GM12878 (cell line): ENCODE data around the gene NUP214. TPM values are rescaled to one million over a fixed set of nuclear protein-coding genes. Genes with fewer than 3 reads are reported as not detected.

Source experiments
- ATAC-seq: fragments of 200-7000 bp; cut with Tn5 transposase; 3 replicates; pipeline ENCODE4 v1.9.1; 2020; ENCODE audit warnings: mild to moderate bottlenecking, moderate library complexity
- BruUV-seq: library from RNA; stranded (reverse); fragments of 400-500 nt; replicated peaks from 2 replicates; lab custom pipeline; 2021; lab: Mats Ljungman, UMichigan
- CTCF ChIA-PET: fragments of 300-600 bp; sonication (Branson Sonifier 250); formaldehyde crosslinking; extraction: SDS; loops from one replicate; lab custom pipeline; 2021; ENCODE audit warnings: inconsistent platforms; lab: Yijun Ruan, JAX
- POLR2A ChIA-PET: fragments of 350-600 bp; formaldehyde crosslinking; extraction: SDS; loops from one replicate; lab custom pipeline; 2021; ENCODE audit warnings: inconsistent platforms; lab: Charles Lee
- RAD21 ChIA-PET: fragments of 300-600 bp; sonication (Branson Sonifier 250); formaldehyde crosslinking; loops from one replicate; lab custom pipeline; 2023; ENCODE audit warnings: antibody characterized with exemption; ENCODE audit not compliant: unreplicated experiment; lab: Charles Lee
- SMC1A ChIA-PET: fragments of 300-600 bp; sonication (Branson Sonifier 250); formaldehyde crosslinking; loops from one replicate; lab custom pipeline; 2023; ENCODE audit not compliant: unreplicated experiment, uncharacterized antibody; lab: Charles Lee
- DNase-seq: peaks from one replicate; pipeline ENCODE4 v3.0.0-alpha.2; 2011; ENCODE audit warnings: low read depth, low spot score
- FAIRE-seq: peaks from 3 replicates; lab custom pipeline; 2011; peaks lifted over from hg19 to GRCh38; lab: Jason Lieb, UNC
- H2AFZ ChIP-seq: 2 replicates; pipeline ENCODE4 v1.6.0; 2011; ENCODE audit warnings: low read depth, low read length, control low read depth; ENCODE audit not compliant: control insufficient read depth
- H3K27ac ChIP-seq: 2 replicates; pipeline ENCODE4 v1.5.1; 2011; ENCODE audit warnings: control low read depth; ENCODE audit not compliant: control insufficient read depth, insufficient read depth
- H3K27me3 ChIP-seq, 2 experiments: replicated peaks in 1 of 2; 2 replicates each; pipeline versions ENCODE4 v1.6.0 to v1.6.1; 2011; ENCODE audit warnings: low read length in 1 of 2; ENCODE audit not compliant: control insufficient read depth in 2 of 2, insufficient read depth in 2 of 2
- H3K36me3 ChIP-seq, 2 experiments: 2 replicates each; pipeline ENCODE4 v1.5.1; 2011; ENCODE audit warnings: low read length in 1 of 2; ENCODE audit not compliant: control insufficient read depth in 2 of 2, insufficient read depth in 2 of 2
- H3K4me1 ChIP-seq: 2 replicates; pipeline ENCODE4 v1.6.1; 2011; ENCODE audit warnings: mild to moderate bottlenecking, low read length, moderate library complexity, mixed read lengths; ENCODE audit not compliant: control insufficient read depth, insufficient read depth
- H3K4me2 ChIP-seq: 2 replicates; pipeline ENCODE4 v1.6.0; 2011; ENCODE audit warnings: control low read depth; ENCODE audit not compliant: control insufficient read depth, insufficient read depth
- H3K4me3 ChIP-seq: fragments of 200-600 bp; sonication (generic); 2 replicates; pipeline ENCODE4 v1.5.1; 2016
- H3K79me2 ChIP-seq: 2 replicates; pipeline ENCODE4 v1.6.0; 2011; ENCODE audit warnings: low read length; ENCODE audit not compliant: control insufficient read depth, insufficient read depth
- H3K9ac ChIP-seq: 2 replicates; pipeline ENCODE4 v1.8.0; 2011; ENCODE audit warnings: low read length, control low read depth, mixed read lengths; ENCODE audit not compliant: control insufficient read depth, insufficient read depth
- H3K9me3 ChIP-seq: replicated peaks from 3 replicates; pipeline ENCODE4 v1.5.1; 2011; ENCODE audit warnings: mild to moderate bottlenecking, low read length; ENCODE audit not compliant: control insufficient read depth, insufficient read depth
- H4K20me1 ChIP-seq: 2 replicates; pipeline ENCODE4 v1.6.0; 2011; ENCODE audit not compliant: control insufficient read depth, insufficient read depth
- HDAC2 ChIP-seq: fragments of 200-600 bp; sonication (generic); IDR thresholded peaks from 2 replicates; pipeline ENCODE4 v1.6.1; 2017
- MYB ChIP-seq: fragments of 150-350 bp; IDR thresholded peaks from 2 replicates; pipeline ENCODE4 v1.6.1; 2014; ENCODE audit warnings: mild to moderate bottlenecking, low read depth, low read length, borderline replicate concordance
- NFIC ChIP-seq: IDR thresholded peaks from 2 replicates; pipeline ENCODE4 v1.6.1; 2012; ENCODE audit warnings: low read depth, mild to moderate bottlenecking, inconsistent platforms, low read length, moderate library complexity
- NRF1 ChIP-seq: conservative IDR thresholded peaks from 2 replicates; pipeline ENCODE4 v1.6.1; 2011; ENCODE audit warnings: mild to moderate bottlenecking, low read depth, low read length, improper control_type of control experiment
- SMAD5 ChIP-seq: IDR thresholded peaks from 2 replicates; pipeline ENCODE4 v1.6.1; 2016; ENCODE audit warnings: antibody characterized with exemption, low read depth
- WGBS: methylation state at CpG from one replicate; pipeline ENCODE4 v1.1.6; 2016; ENCODE audit warnings: low lambda C conversion rate; ENCODE audit not compliant: insufficient replicate concordance, insufficient coverage; ENCODE audit errors: missing lambda C conversion rate; 5-methylcytosine and 5-hydroxymethylcytosine counted together
- in situ Hi-C: fragments of 300-500 bp; cut with MboI; formaldehyde crosslinking; loops from 9 replicates; pipeline ENCODE4 v1.14.3; 2018; ENCODE audit warnings: mixed read lengths
- intact Hi-C: fragments of 100-400 bp; cut with micrococcal nuclease; formaldehyde crosslinking; loops from one replicate; pipeline ENCODE4 v1.14.2; 2022; ENCODE audit not compliant: unreplicated experiment
- polyA plus RNA-seq, 11 experiments: library from polyadenylated mRNA; depleted of rRNA in 4 of 11; unstranded in 6 of 11; stranded (reverse) in 5 of 11; fragments of >200 nt; fragmentation: Nextera tagmentation in 4 of 11; fragmentation: Illumina TruSeq in 1 of 11; extraction: Ambion mirVana in 4 of 11; extraction: Trizol in 1 of 11; gene quantifications; 1 replicate in 1 of 11; 2 replicates in 10 of 11; pipeline versions ENCODE4 v1.2.1 to v1.2.3, GENCODE V29; 2011 to 2016; ENCODE audit warnings: inconsistent platforms in 2 of 11, missing spikeins in 2 of 11, low read depth in 1 of 11
- total RNA-seq, 4 experiments: library from RNA; depleted of rRNA in 3 of 4; stranded (reverse); fragments of >200 nt in 3 of 4; fragmentation: Illumina TruSeq in 1 of 4; extraction: Trizol in 1 of 4; gene quantifications; 2 replicates each; pipeline versions ENCODE4 v1.2.1 to v1.2.3, GENCODE V29; 2013 to 2021
- TF ChIP-seq, protein P1 (sequence below): IDR thresholded peaks from 2 replicates; pipeline ENCODE4 v1.6.1; 2012; ENCODE audit warnings: low read depth, low read length, improper control_type of control experiment
- TF ChIP-seq, protein P2 (sequence below), 3 experiments: IDR thresholded peaks in 2 of 3; conservative IDR thresholded peaks in 1 of 3; 2 replicates each; pipeline ENCODE4 v1.5.1; 2011; ENCODE audit warnings: low read depth in 3 of 3, low read length in 3 of 3, mild to moderate bottlenecking in 3 of 3, control low read depth in 2 of 3, moderate library complexity in 2 of 3, inconsistent platforms in 1 of 3, mixed read lengths in 1 of 3; ENCODE audit not compliant: control insufficient read depth in 2 of 3, insufficient read depth in 1 of 3; ENCODE audit errors: extremely low read depth in 1 of 3
- TF ChIP-seq, protein P3 (sequence below): fragments of 450-650 bp; IDR thresholded peaks from 2 replicates; pipeline ENCODE4 v1.6.1; 2017; ENCODE audit warnings: mild to moderate bottlenecking, moderate library complexity
- TF ChIP-seq, protein P4 (sequence below): fragments of 450-650 bp; formaldehyde crosslinking; IDR thresholded peaks from 2 replicates; pipeline ENCODE4 v1.4.0; 2020; ENCODE audit warnings: mild to moderate bottlenecking, moderate library complexity

The NUP214 gene
- total and polyA plus RNA-seq, 10 of the 15 experiments (the other 5 are each of a cell fraction or from before 2014, with no cell fraction given), result 11.7 to 53.8 (median 17.6) TPM

DNA sequence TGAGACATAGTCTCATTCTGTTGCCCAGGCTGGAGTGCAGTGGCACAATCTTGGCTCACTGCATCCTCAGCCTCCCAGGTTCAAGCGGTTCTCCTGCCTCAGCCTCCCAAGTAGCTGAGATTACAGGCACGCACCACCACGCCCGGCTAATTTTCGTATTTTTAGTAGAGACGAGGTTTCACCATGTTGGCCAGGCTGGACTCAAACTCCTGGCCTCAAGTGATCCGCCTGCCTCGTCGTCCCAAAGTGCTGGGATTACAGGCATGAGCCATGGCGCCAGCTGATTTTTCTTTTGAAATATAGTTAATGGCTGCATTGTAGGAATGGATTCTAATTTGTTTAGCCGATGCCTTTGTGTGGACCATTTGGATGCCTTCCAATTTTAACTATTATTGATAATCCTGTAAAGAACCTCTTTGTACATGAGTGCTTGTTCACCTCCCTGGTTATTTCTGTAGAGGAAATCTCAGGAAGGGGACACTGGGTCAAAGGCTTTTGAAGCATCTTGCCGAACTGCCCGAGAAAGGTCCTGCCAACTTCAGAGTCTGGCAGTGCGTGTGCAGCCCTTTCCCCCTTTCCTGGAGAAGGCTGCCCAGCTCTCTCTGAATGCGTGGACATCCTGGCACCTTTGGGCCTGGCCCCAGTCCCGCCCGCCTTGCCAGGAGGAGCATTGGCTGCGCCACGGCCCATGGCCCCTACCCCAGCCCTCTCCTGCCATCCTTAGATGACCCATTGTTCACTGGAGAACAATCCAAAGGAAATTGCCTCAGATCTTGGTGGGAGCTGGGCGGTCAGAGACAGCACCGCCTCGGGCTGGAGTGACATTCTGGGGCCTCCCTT is 8.9 kb upstream of the NUP214 start (continued):
- TF ChIP-seq, protein P1, sequence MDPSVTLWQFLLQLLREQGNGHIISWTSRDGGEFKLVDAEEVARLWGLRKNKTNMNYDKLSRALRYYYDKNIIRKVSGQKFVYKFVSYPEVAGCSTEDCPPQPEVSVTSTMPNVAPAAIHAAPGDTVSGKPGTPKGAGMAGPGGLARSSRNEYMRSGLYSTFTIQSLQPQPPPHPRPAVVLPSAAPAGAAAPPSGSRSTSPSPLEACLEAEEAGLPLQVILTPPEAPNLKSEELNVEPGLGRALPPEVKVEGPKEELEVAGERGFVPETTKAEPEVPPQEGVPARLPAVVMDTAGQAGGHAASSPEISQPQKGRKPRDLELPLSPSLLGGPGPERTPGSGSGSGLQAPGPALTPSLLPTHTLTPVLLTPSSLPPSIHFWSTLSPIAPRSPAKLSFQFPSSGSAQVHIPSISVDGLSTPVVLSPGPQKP, result no peak
- TF ChIP-seq, protein P2, sequence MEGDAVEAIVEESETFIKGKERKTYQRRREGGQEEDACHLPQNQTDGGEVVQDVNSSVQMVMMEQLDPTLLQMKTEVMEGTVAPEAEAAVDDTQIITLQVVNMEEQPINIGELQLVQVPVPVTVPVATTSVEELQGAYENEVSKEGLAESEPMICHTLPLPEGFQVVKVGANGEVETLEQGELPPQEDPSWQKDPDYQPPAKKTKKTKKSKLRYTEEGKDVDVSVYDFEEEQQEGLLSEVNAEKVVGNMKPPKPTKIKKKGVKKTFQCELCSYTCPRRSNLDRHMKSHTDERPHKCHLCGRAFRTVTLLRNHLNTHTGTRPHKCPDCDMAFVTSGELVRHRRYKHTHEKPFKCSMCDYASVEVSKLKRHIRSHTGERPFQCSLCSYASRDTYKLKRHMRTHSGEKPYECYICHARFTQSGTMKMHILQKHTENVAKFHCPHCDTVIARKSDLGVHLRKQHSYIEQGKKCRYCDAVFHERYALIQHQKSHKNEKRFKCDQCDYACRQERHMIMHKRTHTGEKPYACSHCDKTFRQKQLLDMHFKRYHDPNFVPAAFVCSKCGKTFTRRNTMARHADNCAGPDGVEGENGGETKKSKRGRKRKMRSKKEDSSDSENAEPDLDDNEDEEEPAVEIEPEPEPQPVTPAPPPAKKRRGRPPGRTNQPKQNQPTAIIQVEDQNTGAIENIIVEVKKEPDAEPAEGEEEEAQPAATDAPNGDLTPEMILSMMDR (IDR thresholded peaks at IDR 0.05 in 2 of 3, conservative IDR thresholded peaks at IDR 0.05 in 1 of 3; ENCODE audit: control insufficient read depth in 2 of 3, extremely low read depth in 1 of 3, insufficient read depth in 1 of 3, low read depth in 3 of 3, low read length in 3 of 3), result no peak

DNA sequence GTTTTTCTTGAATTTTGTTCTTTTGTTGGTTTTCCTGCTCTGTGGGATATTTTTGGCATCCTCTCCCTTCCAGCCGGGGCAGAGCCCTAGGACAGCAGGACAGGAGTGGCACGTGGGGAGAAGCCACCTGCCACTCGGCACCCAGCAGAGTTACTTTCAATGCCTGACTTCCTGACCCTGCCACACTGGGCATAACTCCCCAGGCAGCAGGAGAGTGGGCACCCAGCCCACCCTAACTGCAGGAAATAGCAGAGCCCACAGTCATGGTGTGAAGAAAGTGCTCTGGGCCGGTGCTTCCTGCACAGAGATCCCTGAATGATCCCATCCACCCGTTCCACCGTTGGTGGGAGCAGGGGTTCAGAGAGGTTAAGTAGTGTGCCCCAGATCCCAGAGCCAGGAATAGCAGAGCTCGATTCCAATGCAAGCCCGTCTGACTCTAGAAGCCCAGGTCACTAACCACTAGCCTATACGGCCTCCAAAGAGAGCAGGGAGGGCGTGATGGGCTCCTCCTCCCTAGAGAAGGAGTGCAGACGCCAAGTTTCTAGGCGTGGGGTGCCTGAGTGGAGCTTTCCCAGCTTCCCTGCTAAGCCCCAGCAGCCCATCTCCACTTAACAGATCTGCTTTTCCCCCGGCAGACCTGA is 8.1 kb upstream of the NUP214 start:
- no peak overlapping the region for H2AFZ ChIP-seq
- POLR2A ChIA-PET, result no interaction called here
- H3K27me3 ChIP-seq, result peaks cover 0 to 6% of the 10 kb centered on the region in 2 experiments; a peak in 2 of 4 replicates
- no peaks in the 10 kb centered on the region for H3K36me3 ChIP-seq
- no peak overlapping the region for H3K9ac ChIP-seq
- SMC1A ChIA-PET, result no interaction called here
- H3K27ac ChIP-seq, result no peak overlapping the region
- DNase-seq (no peak), FAIRE-seq (no peak), ATAC-seq (no peak)
- H3K4me2 ChIP-seq, result no peak overlapping the region
- 2% methylated on average over 13 of the region's 13 CpGs for WGBS
- RAD21 ChIA-PET, result no interaction called here
- no TSS peak for BruUV-seq
- CTCF ChIA-PET, result no interaction called here
- intact Hi-C loops, result no loop called here
- in situ Hi-C loops, result no loop called here
- no peak overlapping the region for H3K4me3 ChIP-seq
- no peaks in the 10 kb centered on the region for H4K20me1 ChIP-seq
- H3K4me1 ChIP-seq, result no peaks in the 10 kb centered on the region
- no peaks in the 10 kb centered on the region for H3K79me2 ChIP-seq
- no peaks in the 10 kb centered on the region for H3K9me3 ChIP-seq
- TF ChIP-seq HDAC2 (no peak), NRF1 (no peak), SMAD5 (no peak), NFIC (no peak), MYB (no peak)
- TF ChIP-seq, protein P3, sequence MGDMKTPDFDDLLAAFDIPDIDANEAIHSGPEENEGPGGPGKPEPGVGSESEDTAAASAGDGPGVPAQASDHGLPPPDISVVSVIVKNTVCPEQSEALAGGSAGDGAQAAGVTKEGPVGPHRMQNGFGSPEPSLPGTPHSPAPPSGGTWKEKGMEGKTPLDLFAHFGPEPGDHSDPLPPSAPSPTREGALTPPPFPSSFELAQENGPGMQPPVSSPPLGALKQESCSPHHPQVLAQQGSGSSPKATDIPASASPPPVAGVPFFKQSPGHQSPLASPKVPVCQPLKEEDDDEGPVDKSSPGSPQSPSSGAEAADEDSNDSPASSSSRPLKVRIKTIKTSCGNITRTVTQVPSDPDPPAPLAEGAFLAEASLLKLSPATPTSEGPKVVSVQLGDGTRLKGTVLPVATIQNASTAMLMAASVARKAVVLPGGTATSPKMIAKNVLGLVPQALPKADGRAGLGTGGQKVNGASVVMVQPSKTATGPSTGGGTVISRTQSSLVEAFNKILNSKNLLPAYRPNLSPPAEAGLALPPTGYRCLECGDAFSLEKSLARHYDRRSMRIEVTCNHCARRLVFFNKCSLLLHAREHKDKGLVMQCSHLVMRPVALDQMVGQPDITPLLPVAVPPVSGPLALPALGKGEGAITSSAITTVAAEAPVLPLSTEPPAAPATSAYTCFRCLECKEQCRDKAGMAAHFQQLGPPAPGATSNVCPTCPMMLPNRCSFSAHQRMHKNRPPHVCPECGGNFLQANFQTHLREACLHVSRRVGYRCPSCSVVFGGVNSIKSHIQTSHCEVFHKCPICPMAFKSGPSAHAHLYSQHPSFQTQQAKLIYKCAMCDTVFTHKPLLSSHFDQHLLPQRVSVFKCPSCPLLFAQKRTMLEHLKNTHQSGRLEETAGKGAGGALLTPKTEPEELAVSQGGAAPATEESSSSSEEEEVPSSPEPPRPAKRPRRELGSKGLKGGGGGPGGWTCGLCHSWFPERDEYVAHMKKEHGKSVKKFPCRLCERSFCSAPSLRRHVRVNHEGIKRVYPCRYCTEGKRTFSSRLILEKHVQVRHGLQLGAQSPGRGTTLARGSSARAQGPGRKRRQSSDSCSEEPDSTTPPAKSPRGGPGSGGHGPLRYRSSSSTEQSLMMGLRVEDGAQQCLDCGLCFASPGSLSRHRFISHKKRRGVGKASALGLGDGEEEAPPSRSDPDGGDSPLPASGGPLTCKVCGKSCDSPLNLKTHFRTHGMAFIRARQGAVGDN, result no peak
- TF ChIP-seq, protein P4, sequence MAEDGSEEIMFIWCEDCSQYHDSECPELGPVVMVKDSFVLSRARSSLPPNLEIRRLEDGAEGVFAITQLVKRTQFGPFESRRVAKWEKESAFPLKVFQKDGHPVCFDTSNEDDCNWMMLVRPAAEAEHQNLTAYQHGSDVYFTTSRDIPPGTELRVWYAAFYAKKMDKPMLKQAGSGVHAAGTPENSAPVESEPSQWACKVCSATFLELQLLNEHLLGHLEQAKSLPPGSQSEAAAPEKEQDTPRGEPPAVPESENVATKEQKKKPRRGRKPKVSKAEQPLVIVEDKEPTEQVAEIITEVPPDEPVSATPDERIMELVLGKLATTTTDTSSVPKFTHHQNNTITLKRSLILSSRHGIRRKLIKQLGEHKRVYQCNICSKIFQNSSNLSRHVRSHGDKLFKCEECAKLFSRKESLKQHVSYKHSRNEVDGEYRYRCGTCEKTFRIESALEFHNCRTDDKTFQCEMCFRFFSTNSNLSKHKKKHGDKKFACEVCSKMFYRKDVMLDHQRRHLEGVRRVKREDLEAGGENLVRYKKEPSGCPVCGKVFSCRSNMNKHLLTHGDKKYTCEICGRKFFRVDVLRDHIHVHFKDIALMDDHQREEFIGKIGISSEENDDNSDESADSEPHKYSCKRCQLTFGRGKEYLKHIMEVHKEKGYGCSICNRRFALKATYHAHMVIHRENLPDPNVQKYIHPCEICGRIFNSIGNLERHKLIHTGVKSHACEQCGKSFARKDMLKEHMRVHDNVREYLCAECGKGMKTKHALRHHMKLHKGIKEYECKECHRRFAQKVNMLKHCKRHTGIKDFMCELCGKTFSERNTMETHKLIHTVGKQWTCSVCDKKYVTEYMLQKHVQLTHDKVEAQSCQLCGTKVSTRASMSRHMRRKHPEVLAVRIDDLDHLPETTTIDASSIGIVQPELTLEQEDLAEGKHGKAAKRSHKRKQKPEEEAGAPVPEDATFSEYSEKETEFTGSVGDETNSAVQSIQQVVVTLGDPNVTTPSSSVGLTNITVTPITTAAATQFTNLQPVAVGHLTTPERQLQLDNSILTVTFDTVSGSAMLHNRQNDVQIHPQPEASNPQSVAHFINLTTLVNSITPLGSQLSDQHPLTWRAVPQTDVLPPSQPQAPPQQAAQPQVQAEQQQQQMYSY (CRISPR knock-in tag), result no peak
